ENCODE results near the gene CAMK2D. TPM values are rescaled to one million over a fixed set of nuclear protein-coding genes. Genes with fewer than 3 reads are reported as not detected.

Gene CAMK2D
- total and polyA plus RNA-seq, 4 donors, result 10.1 to 31.0 (median 25.6) TPM

GRCh38 chr4:113434247-113434587 is 327.3 kb downstream of the CAMK2D start:
- H3K27ac ChIP-seq (ENCODE audit: low read depth in 1 of 2, low read length in 2 of 2), result peak overlapping the region in 1 of 2 donors; percentile 13
- H3K9ac ChIP-seq (ENCODE audit: low read depth in 1 of 2, low read length in 2 of 2), result no peak overlapping the region
- WGBS, result 36% methylated on average over 3 of the region's 3 CpGs
- peaks cover 0 to 9% (median 2%) of the 10 kb centered on the region in 4 donors for H3K4me1 ChIP-seq (ENCODE audit: control insufficient read depth in 4 of 4, insufficient read depth in 4 of 4, low read length in 3 of 4)
- H3K9me3 ChIP-seq (ENCODE audit: control insufficient read depth in 4 of 4, low read length in 3 of 4), result no peaks in the 10 kb centered on the region
- no peaks in the 10 kb centered on the region for H3K27me3 ChIP-seq (ENCODE audit: control insufficient read depth in 4 of 4, insufficient read depth in 4 of 4, low read length in 3 of 4)
- DNase-seq (ENCODE audit: low spot score), result no peak
- H3K36me3 ChIP-seq (ENCODE audit: control insufficient read depth in 4 of 4, insufficient read depth in 3 of 4, low read depth in 1 of 4, low read length in 3 of 4), result no peaks in the 10 kb centered on the region
- no peak overlapping the region for H3K4me3 ChIP-seq (ENCODE audit: low read depth in 1 of 3, low read length in 3 of 3)
- TF ChIP-seq RXRA (IDR thresholded peaks at IDR 0.05) (peak; percentile 37 to 46), EGR1 (IDR thresholded peaks at IDR 0.05; ENCODE audit: low read depth in 2 of 2) (no peak), RAD21 (IDR thresholded peaks at IDR 0.05) (no peak), JUND (IDR thresholded peaks at IDR 0.05) (peak; percentile 84 to 85), ZBTB33 (IDR thresholded peaks at IDR 0.05) (no peak), NR2F2 (IDR thresholded peaks at IDR 0.05) (no peak), REST (IDR thresholded peaks at IDR 0.05) (no peak), FOXA2 (IDR thresholded peaks at IDR 0.05) (no peak), CTCF (IDR thresholded peaks at IDR 0.05; ENCODE audit: low read depth, low read length, missing input control) (no peak), GABPA (IDR thresholded peaks at IDR 0.05 in 1 of 2, conservative IDR thresholded peaks at IDR 0.05 in 1 of 2) (no peak), SP1 (IDR thresholded peaks at IDR 0.05) (peak; percentile 53), TAF1 (conservative IDR thresholded peaks at IDR 0.05) (no peak), FOXA1 (IDR thresholded peaks at IDR 0.05) (no peak), YY1 (IDR thresholded peaks at IDR 0.05) (peak; percentile 37), HNF4A (conservative IDR thresholded peaks at IDR 0.05) (peak; percentile 81 to 86), HNF4G (IDR thresholded peaks at IDR 0.05) (no peak)
- TF ChIP-seq, protein P1, sequence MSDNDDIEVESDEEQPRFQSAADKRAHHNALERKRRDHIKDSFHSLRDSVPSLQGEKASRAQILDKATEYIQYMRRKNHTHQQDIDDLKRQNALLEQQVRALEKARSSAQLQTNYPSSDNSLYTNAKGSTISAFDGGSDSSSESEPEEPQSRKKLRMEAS (IDR thresholded peaks at IDR 0.05), result no peak
- TF ChIP-seq, protein P2, sequence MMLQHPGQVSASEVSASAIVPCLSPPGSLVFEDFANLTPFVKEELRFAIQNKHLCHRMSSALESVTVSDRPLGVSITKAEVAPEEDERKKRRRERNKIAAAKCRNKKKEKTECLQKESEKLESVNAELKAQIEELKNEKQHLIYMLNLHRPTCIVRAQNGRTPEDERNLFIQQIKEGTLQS (IDR thresholded peaks at IDR 0.05), result peak; percentile 65
